NCI-H1417 treated with DMSO at 0.1 percent for 48 hours (cell line): ENCODE data around the gene LONP2.
"Not testable (repeated sequence)": the region's sequence is repeated elsewhere in the genome, so short reads cannot be mapped to it uniquely, and the experiment has no call there.

Experiments
- DNase-seq: peaks from one replicate; lab custom pipeline; 2025; lab: John Stamatoyannopoulos, UW

The LONP2 gene

GRCh38 chr16:48235556-48236136 is 8.5 kb upstream of the LONP2 start:
- no peak for DNase-seq

- DNase-seq: no peak
These were observed 7.8 kb upstream of the LONP2 start for GRCh38 chr16:48236286-48236685.

GRCh38 chr16:48240147-48240546 is 4.0 kb upstream of the LONP2 start:
- DNase-seq: not testable (repeated sequence)

- no peak for DNase-seq
These were observed 729 bp downstream of the LONP2 start for GRCh38 chr16:48244863-48245195.

GRCh38 chr16:48246066-48246465 is 2.0 kb downstream of the LONP2 start:
- DNase-seq: no peak

- no peak for DNase-seq
These were observed 3.2 kb downstream of the LONP2 start, which contains the start of gene ABCC11 for GRCh38 chr16:48247311-48247710. Gene ABCC11, minus strand, starts transcription at chr16:48247539. Its CDS starts 15,618 bp downstream, at chr16:48231921.

- no peak for DNase-seq
These were observed 6.6 kb downstream of the LONP2 start for GRCh38 chr16:48250520-48251278.

- no peak for DNase-seq
These were observed 7.9 kb downstream of the LONP2 start for GRCh38 chr16:48252013-48252412.

GRCh38 chr16:48256579-48257177 is 12.6 kb downstream of the LONP2 start:
- DNase-seq: no peak

- DNase-seq: no peak
These were observed 17.5 kb downstream of the LONP2 start for GRCh38 chr16:48261569-48261968.

GRCh38 chr16:48262631-48263030 is 18.5 kb downstream of the LONP2 start:
- no peak for DNase-seq

- DNase-seq: no peak
These were observed 24.9 kb downstream of the LONP2 start for GRCh38 chr16:48269011-48269410.

GRCh38 chr16:48271728-48272127 is 27.6 kb downstream of the LONP2 start:
- DNase-seq: no peak

GRCh38 chr16:48272837-48273421 is 28.8 kb downstream of the LONP2 start:
- no peak for DNase-seq

GRCh38 chr16:48274476-48274875 is 30.4 kb downstream of the LONP2 start:
- DNase-seq: no peak

- DNase-seq: no peak
These were observed 32.0 kb downstream of the LONP2 start for GRCh38 chr16:48276102-48276501.

GRCh38 chr16:48277158-48277557 is 33.1 kb downstream of the LONP2 start:
- DNase-seq: no peak

GRCh38 chr16:48279199-48279598 is 35.1 kb downstream of the LONP2 start:
- DNase-seq: no peak

GRCh38 chr16:48280546-48280945 is 36.4 kb downstream of the LONP2 start:
- no peak for DNase-seq

GRCh38 chr16:48282636-48283263 is 38.6 kb downstream of the LONP2 start:
- no peak for DNase-seq

GRCh38 chr16:48284772-48285409 is 40.8 kb downstream of the LONP2 start:
- DNase-seq: no peak

GRCh38 chr16:48287239-48287638 is 43.1 kb downstream of the LONP2 start:
- no peak for DNase-seq
